Measurements from ENCODE around the gene CACNA2D3. TPM values are rescaled to one million over a fixed set of nuclear protein-coding genes. Genes with fewer than 3 reads are reported as not detected.

CACNA2D3 gene
- total RNA-seq, 2 experiments from 2014 or later, result not detected

DNA sequence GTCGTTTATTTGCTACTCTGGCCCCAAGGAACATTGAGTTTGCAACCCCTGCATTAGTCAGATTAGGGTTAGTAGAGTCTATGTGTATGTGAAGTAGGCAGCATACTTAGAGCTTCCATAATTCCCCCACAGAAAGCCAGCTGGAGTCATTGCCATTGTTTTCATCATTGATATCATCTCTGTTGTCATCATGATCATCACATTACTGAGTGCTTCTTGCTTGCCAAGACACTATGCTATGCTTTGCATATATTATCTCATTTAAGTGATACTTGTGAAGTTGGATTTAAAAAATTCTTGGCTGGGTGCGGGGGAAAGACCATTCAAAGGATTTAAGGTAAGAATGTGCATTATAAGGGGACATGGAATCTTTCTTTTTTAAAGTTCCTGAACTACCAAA is 209.0 kb downstream of the CACNA2D3 start:
- CTCF ChIA-PET (ENCODE audit: unreplicated experiment), result no interaction called here
- POLR2A ChIA-PET, result no interaction called here

DNA sequence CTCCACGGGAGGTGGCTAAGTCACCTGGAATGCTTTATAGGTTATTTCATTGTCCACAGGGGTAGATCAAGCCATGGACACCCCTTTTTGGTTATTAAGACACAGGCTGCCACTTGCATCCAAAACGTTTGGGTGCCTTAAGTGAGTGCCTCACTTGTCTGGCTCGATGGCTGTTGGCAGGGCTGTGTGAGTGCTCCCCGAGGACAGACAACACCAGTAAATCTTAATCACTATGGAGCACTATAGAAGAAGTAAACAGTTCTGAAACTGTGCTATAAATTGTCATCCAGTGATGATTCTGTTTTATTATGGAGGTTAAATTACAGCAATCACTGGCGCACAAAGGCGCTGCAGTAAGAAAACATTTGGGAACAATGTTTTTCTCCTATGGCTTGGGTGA is 215.5 kb downstream of the CACNA2D3 start:
- no TSS peak for BruUV-seq (replicated peaks)
- no peaks in the 10 kb centered on the region for H4K20me1 ChIP-seq (ENCODE audit: insufficient read depth, low read length)
- no peak overlapping the region for H3K4me2 ChIP-seq (ENCODE audit: low read length)
- no peaks in the 10 kb centered on the region for H3K36me3 ChIP-seq (ENCODE audit: insufficient read depth, low read length)
- DNase-seq (ENCODE audit: low spot score), result no peak
- ChIA-PET CTCF (ENCODE audit: unreplicated experiment) (no interaction called here), POLR2A (no interaction called here)
- intact Hi-C loops (cut with micrococcal nuclease; ENCODE audit: unreplicated experiment), result no loop called here
- H3K79me2 ChIP-seq (ENCODE audit: insufficient read depth, low read depth, low read length), result no peaks in the 10 kb centered on the region
- no peak overlapping the region for H3K4me3 ChIP-seq (ENCODE audit: low read depth, low read length, poor library complexity, severe bottlenecking)
- H3K9me2 ChIP-seq (ENCODE audit: insufficient read depth, low read length), result no peaks in the 10 kb centered on the region
- no peak overlapping the region for H3K27ac ChIP-seq (ENCODE audit: low read depth, low read length, poor library complexity, severe bottlenecking)
- no peaks in the 10 kb centered on the region for H3K4me1 ChIP-seq (ENCODE audit: insufficient read depth, low read length, poor library complexity, severe bottlenecking)
- H2AFZ ChIP-seq (ENCODE audit: low read length), result no peak overlapping the region
- no peaks in the 10 kb centered on the region for H3K9me3 ChIP-seq (ENCODE audit: low read length)
- TF ChIP-seq, protein P1, sequence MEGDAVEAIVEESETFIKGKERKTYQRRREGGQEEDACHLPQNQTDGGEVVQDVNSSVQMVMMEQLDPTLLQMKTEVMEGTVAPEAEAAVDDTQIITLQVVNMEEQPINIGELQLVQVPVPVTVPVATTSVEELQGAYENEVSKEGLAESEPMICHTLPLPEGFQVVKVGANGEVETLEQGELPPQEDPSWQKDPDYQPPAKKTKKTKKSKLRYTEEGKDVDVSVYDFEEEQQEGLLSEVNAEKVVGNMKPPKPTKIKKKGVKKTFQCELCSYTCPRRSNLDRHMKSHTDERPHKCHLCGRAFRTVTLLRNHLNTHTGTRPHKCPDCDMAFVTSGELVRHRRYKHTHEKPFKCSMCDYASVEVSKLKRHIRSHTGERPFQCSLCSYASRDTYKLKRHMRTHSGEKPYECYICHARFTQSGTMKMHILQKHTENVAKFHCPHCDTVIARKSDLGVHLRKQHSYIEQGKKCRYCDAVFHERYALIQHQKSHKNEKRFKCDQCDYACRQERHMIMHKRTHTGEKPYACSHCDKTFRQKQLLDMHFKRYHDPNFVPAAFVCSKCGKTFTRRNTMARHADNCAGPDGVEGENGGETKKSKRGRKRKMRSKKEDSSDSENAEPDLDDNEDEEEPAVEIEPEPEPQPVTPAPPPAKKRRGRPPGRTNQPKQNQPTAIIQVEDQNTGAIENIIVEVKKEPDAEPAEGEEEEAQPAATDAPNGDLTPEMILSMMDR (conservative IDR thresholded peaks at IDR 0.05; ENCODE audit: low read length), result no peak
- no peak for TF ChIP-seq EZH2phosphoT487 (IDR thresholded peaks at IDR 0.05; ENCODE audit: borderline replicate concordance, low read depth, low read length)

More for the DNA sequence above, 209.0 kb downstream of the CACNA2D3 start:
- no peaks in the 10 kb centered on the region for H3K4me1 ChIP-seq (ENCODE audit: insufficient read depth, low read length, poor library complexity, severe bottlenecking)
- no peaks in the 10 kb centered on the region for H4K20me1 ChIP-seq (ENCODE audit: insufficient read depth, low read length)
- H3K4me3 ChIP-seq (ENCODE audit: low read depth, low read length, poor library complexity, severe bottlenecking), result no peak overlapping the region
- H3K79me2 ChIP-seq (ENCODE audit: insufficient read depth, low read depth, low read length), result no peaks in the 10 kb centered on the region
- H3K9me2 ChIP-seq (ENCODE audit: insufficient read depth, low read length), result no peaks in the 10 kb centered on the region
- no peak overlapping the region for H2AFZ ChIP-seq (ENCODE audit: low read length)
- H3K27ac ChIP-seq (ENCODE audit: low read depth, low read length, poor library complexity, severe bottlenecking), result no peak overlapping the region
- TF ChIP-seq EZH2phosphoT487 (IDR thresholded peaks at IDR 0.05; ENCODE audit: borderline replicate concordance, low read depth, low read length), result no peak
- TF ChIP-seq, protein P1 (conservative IDR thresholded peaks at IDR 0.05; ENCODE audit: low read length), result no peak
- H3K9me3 ChIP-seq (ENCODE audit: low read length), result no peaks in the 10 kb centered on the region
- BruUV-seq (replicated peaks), result no TSS peak
- DNase-seq (ENCODE audit: low spot score), result no peak
- no peaks in the 10 kb centered on the region for H3K36me3 ChIP-seq (ENCODE audit: insufficient read depth, low read length)
- intact Hi-C loops (cut with micrococcal nuclease; ENCODE audit: unreplicated experiment), result no loop called here
- H3K4me2 ChIP-seq (ENCODE audit: low read length), result no peak overlapping the region

DNA sequence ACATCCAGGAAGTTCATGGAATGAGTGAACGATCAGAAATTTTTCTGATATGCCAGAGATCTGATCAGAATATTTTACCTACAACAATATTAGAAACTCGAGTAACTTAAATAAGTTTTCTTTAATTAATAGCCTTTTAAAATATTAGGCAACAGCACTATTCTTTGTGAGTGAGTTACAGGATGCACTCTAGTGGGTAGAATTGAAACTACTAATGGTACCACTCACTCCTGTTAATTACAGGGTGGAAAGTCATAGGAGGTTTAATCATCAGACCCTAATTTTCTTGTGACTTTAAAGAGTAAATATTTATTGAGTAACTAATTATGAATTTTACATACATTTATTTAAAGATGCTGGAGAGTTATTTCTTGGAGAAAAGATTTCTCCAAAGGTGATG is 217.3 kb downstream of the CACNA2D3 start:
- no peak for TF ChIP-seq EZH2phosphoT487 (IDR thresholded peaks at IDR 0.05; ENCODE audit: borderline replicate concordance, low read depth, low read length)
- TF ChIP-seq, protein P1 (conservative IDR thresholded peaks at IDR 0.05; ENCODE audit: low read length), result no peak
- H3K9me3 ChIP-seq (ENCODE audit: low read length), result no peaks in the 10 kb centered on the region
- intact Hi-C loops (cut with micrococcal nuclease; ENCODE audit: unreplicated experiment), result no loop called here
- H2AFZ ChIP-seq (ENCODE audit: low read length), result no peak overlapping the region
- H3K27ac ChIP-seq (ENCODE audit: low read depth, low read length, poor library complexity, severe bottlenecking), result no peak overlapping the region
- no peaks in the 10 kb centered on the region for H4K20me1 ChIP-seq (ENCODE audit: insufficient read depth, low read length)
- ChIA-PET CTCF (ENCODE audit: unreplicated experiment) (no interaction called here), POLR2A (no interaction called here)
- no peak overlapping the region for H3K4me3 ChIP-seq (ENCODE audit: low read depth, low read length, poor library complexity, severe bottlenecking)
- no peak for DNase-seq (ENCODE audit: low spot score)
- H3K36me3 ChIP-seq (ENCODE audit: insufficient read depth, low read length), result no peaks in the 10 kb centered on the region
- no peaks in the 10 kb centered on the region for H3K9me2 ChIP-seq (ENCODE audit: insufficient read depth, low read length)
- no peaks in the 10 kb centered on the region for H3K4me1 ChIP-seq (ENCODE audit: insufficient read depth, low read length, poor library complexity, severe bottlenecking)
- H3K4me2 ChIP-seq (ENCODE audit: low read length), result no peak overlapping the region
- no TSS peak for BruUV-seq (replicated peaks)
- no peaks in the 10 kb centered on the region for H3K79me2 ChIP-seq (ENCODE audit: insufficient read depth, low read depth, low read length)
